Astrocyte (in vitro differentiated cells and primary cell): Measurements from ENCODE around the gene RANBP3. TPM values are rescaled to one million over a fixed set of nuclear protein-coding genes. Genes with fewer than 3 reads are reported as not detected.

ENCODE experiments used
- DNase-seq: peaks from one replicate; pipeline ENCODE4 v3.0.0-alpha.2; 2010; ENCODE audit warnings: low read depth
- FAIRE-seq: peaks from 2 replicates; lab custom pipeline; 2011; peaks lifted over from hg19 to GRCh38; lab: Jason Lieb, UNC
- H2AFZ ChIP-seq: 2 replicates; pipeline ENCODE4 v1.6.0; 2012; ENCODE audit warnings: low read depth, low read length, inconsistent platforms
- H3K27ac ChIP-seq: 2 replicates; pipeline ENCODE4 v1.5.1; 2011; ENCODE audit warnings: low read depth, low read length, inconsistent platforms
- H3K27me3 ChIP-seq: 2 replicates; pipeline ENCODE4 v1.6.0; 2011; ENCODE audit warnings: low read length, inconsistent platforms; ENCODE audit not compliant: insufficient read depth
- H3K36me3 ChIP-seq: 2 replicates; pipeline ENCODE4 v1.5.1; 2011; ENCODE audit warnings: low read length, inconsistent platforms; ENCODE audit not compliant: insufficient read depth
- H3K4me1 ChIP-seq: 2 replicates; pipeline ENCODE4 v1.5.1; 2011; ENCODE audit warnings: low read length, inconsistent platforms; ENCODE audit not compliant: insufficient read depth
- H3K4me2 ChIP-seq: 2 replicates; pipeline ENCODE4 v1.6.0; 2012; ENCODE audit warnings: low read length, inconsistent platforms
- H3K4me3 ChIP-seq: 2 replicates; pipeline ENCODE4 v1.5.1; 2011; ENCODE audit warnings: low read depth, mild to moderate bottlenecking, low read length, inconsistent platforms; ENCODE audit not compliant: insufficient read depth
- H3K79me2 ChIP-seq: 2 replicates; pipeline ENCODE4 v1.6.0; 2012; ENCODE audit warnings: mild to moderate bottlenecking, low read length, inconsistent platforms; ENCODE audit not compliant: insufficient read depth
- H3K9ac ChIP-seq: 2 replicates; pipeline ENCODE4 v1.6.0; 2012; ENCODE audit warnings: mild to moderate bottlenecking, low read length, inconsistent platforms
- H3K9me3 ChIP-seq: 2 replicates; pipeline ENCODE4 v1.5.1; 2012; ENCODE audit warnings: low read depth, mild to moderate bottlenecking, low read length, inconsistent platforms; ENCODE audit not compliant: insufficient read depth
- H4K20me1 ChIP-seq: 2 replicates; pipeline ENCODE4 v1.6.0; 2012; ENCODE audit warnings: low read length, inconsistent platforms; ENCODE audit not compliant: insufficient read depth
- H3K27ac Mint-ChIP-seq: one replicate; pipeline ENCODE4 v1.8.0; 2021; ENCODE audit warnings: mild to moderate bottlenecking, mixed read lengths; ENCODE audit not compliant: unreplicated experiment
- H3K27me3 Mint-ChIP-seq: one replicate; pipeline ENCODE4 v1.8.0; 2021; ENCODE audit warnings: low read depth, mixed read lengths; ENCODE audit not compliant: unreplicated experiment
- H3K36me3 Mint-ChIP-seq: one replicate; pipeline ENCODE4 v1.8.0; 2021; ENCODE audit warnings: low read depth, mixed read lengths; ENCODE audit not compliant: unreplicated experiment
- H3K4me1 Mint-ChIP-seq: one replicate; pipeline ENCODE4 v1.8.0; 2021; ENCODE audit warnings: low read depth, mixed read lengths; ENCODE audit not compliant: unreplicated experiment
- H3K4me3 Mint-ChIP-seq: one replicate; pipeline ENCODE4 v1.8.0; 2021; ENCODE audit warnings: mild to moderate bottlenecking, moderate library complexity, mixed read lengths; ENCODE audit not compliant: unreplicated experiment
- H3K9me3 Mint-ChIP-seq: one replicate; pipeline ENCODE4 v1.8.0; 2021; ENCODE audit warnings: mild to moderate bottlenecking, mixed read lengths; ENCODE audit not compliant: unreplicated experiment
- CTCF ChIP-seq: IDR thresholded peaks from 2 replicates; pipeline ENCODE4 v1.5.1; 2011; ENCODE audit warnings: low read depth, mild to moderate bottlenecking, inconsistent platforms, low read length, moderate library complexity; ENCODE audit not compliant: insufficient read depth
- EZH2 ChIP-seq: IDR thresholded peaks from 2 replicates; pipeline ENCODE4 v1.6.1; 2012; ENCODE audit warnings: mild to moderate bottlenecking, low read length, inconsistent platforms; ENCODE audit not compliant: insufficient read depth
- total RNA-seq: library from RNA; stranded (reverse); gene quantifications from 2 replicates; pipeline ENCODE4 v1.2.1, GENCODE V29; 2021

Gene RANBP3
- total RNA-seq, 1 donor from 2014 or later = 70.5 TPM

GRCh38 chr19:5895409-5895808, 82.5 kb downstream of the RANBP3 start:
- Histone ChIP-seq H3K4me3 (no peak overlapping the region), H3K27me3 (no peaks in the 10 kb centered on the region), H3K4me1 (peaks cover 6% of the 10 kb centered on the region), H3K27ac (no peak overlapping the region), H3K4me2 (no peak overlapping the region), H4K20me1 (peaks cover 57% of the 10 kb centered on the region), H3K9ac (no peak overlapping the region), H2AFZ (no peak overlapping the region), H3K36me3 (no peaks in the 10 kb centered on the region), H3K79me2 (peaks cover 30% of the 10 kb centered on the region), H3K9me3 (no peaks in the 10 kb centered on the region)
- DNase-seq (no peak), FAIRE-seq (no peak)
- Mint-ChIP-seq H3K4me3 (no peak overlapping the region), H3K36me3 (peaks cover 4% of the 10 kb centered on the region), H3K27me3 (no peaks in the 10 kb centered on the region), H3K4me1 (no peaks in the 10 kb centered on the region), H3K27ac (no peak overlapping the region), H3K9me3 (no peaks in the 10 kb centered on the region)
- TF ChIP-seq CTCF (no peak), EZH2 (no peak)

GRCh38 chr19:5894704-5895349, 83.1 kb downstream of the RANBP3 start:
- no peak overlapping the region for H2AFZ ChIP-seq
- no peaks in the 10 kb centered on the region for H3K9me3 Mint-ChIP-seq

More at GRCh38 chr19:5894704-5895349, 83.1 kb downstream of the RANBP3 start:
- H3K4me1 ChIP-seq = peaks cover 6% of the 10 kb centered on the region
- no peak overlapping the region for H3K4me3 Mint-ChIP-seq
- H3K27me3 Mint-ChIP-seq = no peaks in the 10 kb centered on the region
- no peak overlapping the region for H3K4me3 ChIP-seq
- FAIRE-seq (no peak), DNase-seq (no peak)
- no peaks in the 10 kb centered on the region for H3K9me3 ChIP-seq
- H3K4me2 ChIP-seq = no peak overlapping the region
- H3K36me3 ChIP-seq = no peaks in the 10 kb centered on the region
- no peak overlapping the region for H3K27ac ChIP-seq
- H3K79me2 ChIP-seq = peaks cover 24% of the 10 kb centered on the region
- peaks cover 52% of the 10 kb centered on the region for H4K20me1 ChIP-seq
- no peaks in the 10 kb centered on the region for H3K36me3 Mint-ChIP-seq
- TF ChIP-seq CTCF (no peak), EZH2 (no peak)
- no peaks in the 10 kb centered on the region for H3K4me1 Mint-ChIP-seq
- H3K27ac Mint-ChIP-seq = no peak overlapping the region
- no peak overlapping the region for H3K9ac ChIP-seq
- H3K27me3 ChIP-seq = no peaks in the 10 kb centered on the region
